KG1 (cell line): ENCODE data around the gene WDR73.
A peak's percentile ranks its signal among the peaks of the same experiment; 100 is the strongest.
"Not testable (repeated sequence)": the region's sequence is repeated elsewhere in the genome, so short reads cannot be mapped to it uniquely, and the experiment has no call there.

Experiments used
- DNase-seq: peaks from one replicate; lab custom pipeline; 2025; lab: John Stamatoyannopoulos, UW

Gene WDR73

GRCh38 chr15:84653910-84654688 lies at the start of gene WDR73:
Gene WDR73 (minus strand): TSS chr15:84654283. CDS start chr15:84654274, 9 bp downstream.
- peak; percentile 79 for DNase-seq

GRCh38 chr15:84703808-84704207 lies 49.7 kb upstream of the WDR73 start:
- no peak for DNase-seq

GRCh38 chr15:84702961-84703482 lies 48.9 kb upstream of the WDR73 start:
- no peak for DNase-seq

GRCh38 chr15:84699538-84700191 lies 45.6 kb upstream of the WDR73 start:
- no peak for DNase-seq

- DNase-seq = no peak
Measured at GRCh38 chr15:84697236-84697990, 43.3 kb upstream of the WDR73 start.

GRCh38 chr15:84696757-84697156 lies 42.7 kb upstream of the WDR73 start:
- no peak for DNase-seq

- DNase-seq = no peak
Measured at GRCh38 chr15:84690342-84690741, 36.3 kb upstream of the WDR73 start.

GRCh38 chr15:84689858-84690257 lies 35.8 kb upstream of the WDR73 start:
- no peak for DNase-seq

- not testable (repeated sequence) for DNase-seq
Measured at GRCh38 chr15:84686446-84686845, 32.4 kb upstream of the WDR73 start.

GRCh38 chr15:84685304-84685703 lies 31.2 kb upstream of the WDR73 start:
- DNase-seq = no peak

GRCh38 chr15:84684092-84684491 lies 30.0 kb upstream of the WDR73 start:
- DNase-seq = no peak

GRCh38 chr15:84681831-84682230 lies 27.7 kb upstream of the WDR73 start:
- DNase-seq = no peak

GRCh38 chr15:84671211-84671610 lies 17.1 kb upstream of the WDR73 start:
- no peak for DNase-seq

GRCh38 chr15:84669726-84670125 lies 15.6 kb upstream of the WDR73 start:
- no peak for DNase-seq

GRCh38 chr15:84668221-84668982 lies 14.3 kb upstream of the WDR73 start:
- no peak for DNase-seq

GRCh38 chr15:84666373-84666772 lies 12.3 kb upstream of the WDR73 start:
- DNase-seq = no peak

- no peak for DNase-seq
Measured at GRCh38 chr15:84661001-84661400, 6.9 kb upstream of the WDR73 start.

- DNase-seq = no peak
Measured at GRCh38 chr15:84659904-84660781, 6.1 kb upstream of the WDR73 start.

- no peak for DNase-seq
Measured at GRCh38 chr15:84658788-84659411, 4.8 kb upstream of the WDR73 start.

GRCh38 chr15:84658080-84658787 lies 4.2 kb upstream of the WDR73 start, which contains the start of gene NMB:
Gene NMB (minus strand): TSS chr15:84658199. CDS start chr15:84658152, 47 bp downstream.
- peak; percentile 75 for DNase-seq
